ENCODE measurements around the gene NID2.

Gene NID2

GRCh38 chr14:51988221-51988620 is 80.6 kb downstream of the NID2 start:
- H3K4me1 ChIP-seq (ENCODE audit: control insufficient read depth, low read length), result peaks cover 29% of the 10 kb centered on the region
- no peaks in the 10 kb centered on the region for H3F3A ChIP-seq (ENCODE audit: control insufficient read depth, insufficient read depth)
- peak overlapping the region; percentile 83 for H3K4me3 ChIP-seq (ENCODE audit: low read length)
- H4K20me1 ChIP-seq (ENCODE audit: control insufficient read depth, insufficient read depth, low read depth, low read length), result no peaks in the 10 kb centered on the region
- H3K27me3 ChIP-seq (ENCODE audit: control insufficient read depth, low read length), result no peaks in the 10 kb centered on the region
- H3K36me3 ChIP-seq (ENCODE audit: control insufficient read depth, low read length), result peaks cover 27% of the 10 kb centered on the region
- TF ChIP-seq EZH2phosphoT487 (IDR thresholded peaks at IDR 0.05; ENCODE audit: borderline replicate concordance, low read length) (no peak), CTCF (IDR thresholded peaks at IDR 0.05; ENCODE audit: low read depth, low read length, poor library complexity, severe bottlenecking) (no peak)
- no peaks in the 10 kb centered on the region for H3K9me2 ChIP-seq (replicated peaks; ENCODE audit: control insufficient read depth, low read length)
- H3K9me3 ChIP-seq (ENCODE audit: control insufficient read depth, insufficient read depth, low read length), result no peaks in the 10 kb centered on the region
- peak overlapping the region; percentile 93 for H3K4me2 ChIP-seq (ENCODE audit: low read length)
- H3K27ac ChIP-seq (ENCODE audit: low read depth, low read length), result no peak overlapping the region
- H3K79me2 ChIP-seq (ENCODE audit: control insufficient read depth, low read length), result peaks cover 39% of the 10 kb centered on the region

DNA sequence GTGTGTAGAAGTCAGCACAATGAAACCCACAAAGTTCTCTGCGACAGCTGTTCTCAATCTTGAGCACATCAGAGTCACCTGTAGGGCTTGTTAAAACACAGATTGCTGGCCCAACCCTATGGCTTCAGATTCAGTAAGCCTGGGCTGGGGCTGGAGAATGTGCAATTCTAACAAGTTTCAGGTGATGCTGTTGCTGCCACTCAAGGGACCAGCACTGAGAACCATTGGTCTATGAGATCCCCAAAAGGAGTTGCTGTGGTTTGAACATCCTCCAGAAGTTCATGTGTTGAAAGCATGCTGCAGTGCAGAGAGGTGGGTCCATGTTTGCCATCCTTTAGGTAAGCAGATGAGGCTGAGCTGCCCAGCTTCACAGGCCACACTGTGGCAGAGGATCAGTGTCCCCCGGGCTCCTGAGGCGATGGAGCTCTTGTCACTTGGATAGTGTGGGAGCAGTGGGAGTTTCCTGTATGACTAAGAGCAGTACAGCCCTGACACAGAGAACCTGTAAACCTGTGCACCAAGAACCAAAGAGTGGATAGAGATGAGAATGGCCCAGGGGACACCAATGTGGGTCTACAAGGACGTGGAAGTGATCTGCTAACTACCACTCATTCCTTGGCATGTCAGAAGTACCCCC is 87.5 kb downstream of the NID2 start:
- H3K9me3 ChIP-seq (ENCODE audit: control insufficient read depth, insufficient read depth, low read length), result no peaks in the 10 kb centered on the region
- H3K79me2 ChIP-seq (ENCODE audit: control insufficient read depth, low read length), result no peaks in the 10 kb centered on the region
- no peaks in the 10 kb centered on the region for H4K20me1 ChIP-seq (ENCODE audit: control insufficient read depth, insufficient read depth, low read depth, low read length)

DNA sequence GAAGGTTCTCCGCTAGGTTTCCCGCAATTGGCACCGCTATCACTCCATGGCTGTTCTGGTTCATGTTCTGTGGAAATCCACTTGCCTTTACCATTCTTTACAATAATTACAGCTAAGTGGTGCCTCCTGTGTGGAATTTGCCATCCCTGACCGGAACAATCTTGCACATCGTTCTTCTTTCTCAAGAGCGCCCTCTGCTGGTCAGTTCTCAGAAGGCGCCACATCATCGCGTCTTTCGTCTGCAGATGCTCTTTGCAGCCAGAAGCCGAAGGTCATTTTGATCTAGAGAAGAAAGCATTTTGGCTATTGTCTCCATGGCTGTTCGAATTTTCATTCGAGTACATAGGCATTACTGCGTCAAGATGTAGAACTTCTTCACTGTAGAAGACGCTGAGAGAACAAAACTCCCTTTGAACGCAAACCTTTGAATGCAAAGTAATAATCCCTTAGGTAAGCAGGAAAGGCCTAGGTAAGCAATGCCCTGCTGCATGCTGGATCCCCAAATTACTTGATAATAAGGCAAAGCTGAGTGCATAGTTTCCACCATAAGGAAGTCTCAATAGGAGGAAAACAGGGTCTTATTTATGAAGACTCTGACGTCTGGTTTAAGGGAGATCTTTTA is 89.7 kb downstream of the NID2 start:
- 0 out of 2 replicates have a peak, but pooled peaks cover 2% of the 10 kb centered on the region for H3K27me3 ChIP-seq (ENCODE audit: control insufficient read depth, low read length)
- no peak overlapping the region for H3K4me2 ChIP-seq (ENCODE audit: low read length)
- H3K9me3 ChIP-seq (ENCODE audit: control insufficient read depth, insufficient read depth, low read length), result no peaks in the 10 kb centered on the region
- H4K20me1 ChIP-seq (ENCODE audit: control insufficient read depth, insufficient read depth, low read depth, low read length), result no peaks in the 10 kb centered on the region
- no peaks in the 10 kb centered on the region for H3K79me2 ChIP-seq (ENCODE audit: control insufficient read depth, low read length)
- H3K4me1 ChIP-seq (ENCODE audit: control insufficient read depth, low read length), result no peaks in the 10 kb centered on the region
- TF ChIP-seq CTCF (IDR thresholded peaks at IDR 0.05; ENCODE audit: low read depth, low read length, poor library complexity, severe bottlenecking), result peak; percentile 93
- no peak for TF ChIP-seq EZH2phosphoT487 (IDR thresholded peaks at IDR 0.05; ENCODE audit: borderline replicate concordance, low read length)
- H3K27ac ChIP-seq (ENCODE audit: low read depth, low read length), result no peak overlapping the region
- H3K9me2 ChIP-seq (replicated peaks; ENCODE audit: control insufficient read depth, low read length), result no peaks in the 10 kb centered on the region
- no peak overlapping the region for H3K4me3 ChIP-seq (ENCODE audit: low read length)
- no peaks in the 10 kb centered on the region for H3K36me3 ChIP-seq (ENCODE audit: control insufficient read depth, low read length)
- H3F3A ChIP-seq (ENCODE audit: control insufficient read depth, insufficient read depth), result no peaks in the 10 kb centered on the region

More for the DNA sequence above, 87.5 kb downstream of the NID2 start:
- H3K27ac ChIP-seq (ENCODE audit: low read depth, low read length), result no peak overlapping the region
- H3F3A ChIP-seq (ENCODE audit: control insufficient read depth, insufficient read depth), result no peaks in the 10 kb centered on the region
- H3K27me3 ChIP-seq (ENCODE audit: control insufficient read depth, low read length), result 0 out of 2 replicates have a peak, but pooled peaks cover 2% of the 10 kb centered on the region
- no peak overlapping the region for H3K4me3 ChIP-seq (ENCODE audit: low read length)
- H3K4me1 ChIP-seq (ENCODE audit: control insufficient read depth, low read length), result no peaks in the 10 kb centered on the region
- TF ChIP-seq CTCF (IDR thresholded peaks at IDR 0.05; ENCODE audit: low read depth, low read length, poor library complexity, severe bottlenecking) (no peak), EZH2phosphoT487 (IDR thresholded peaks at IDR 0.05; ENCODE audit: borderline replicate concordance, low read length) (no peak)
- H3K36me3 ChIP-seq (ENCODE audit: control insufficient read depth, low read length), result no peaks in the 10 kb centered on the region
- H3K9me2 ChIP-seq (replicated peaks; ENCODE audit: control insufficient read depth, low read length), result no peaks in the 10 kb centered on the region
- H3K4me2 ChIP-seq (ENCODE audit: low read length), result no peak overlapping the region

Data from DOHH2 (cell line).